GM12875 (cell line): Measurements from ENCODE around the gene ARHGAP42.

Source experiments
- H3K4me3 ChIP-seq: one replicate; pipeline ENCODE4 v1.5.1; 2011; ENCODE audit warnings: low read depth, low read length, control low read depth
- TF ChIP-seq, protein P1 (sequence below): IDR thresholded peaks from 2 replicates; pipeline ENCODE4 v1.5.1; 2011; ENCODE audit warnings: low read depth, mild to moderate bottlenecking, control low read depth, inconsistent platforms, low read length, moderate library complexity, borderline replicate concordance; ENCODE audit not compliant: insufficient read depth

ARHGAP42 gene

DNA sequence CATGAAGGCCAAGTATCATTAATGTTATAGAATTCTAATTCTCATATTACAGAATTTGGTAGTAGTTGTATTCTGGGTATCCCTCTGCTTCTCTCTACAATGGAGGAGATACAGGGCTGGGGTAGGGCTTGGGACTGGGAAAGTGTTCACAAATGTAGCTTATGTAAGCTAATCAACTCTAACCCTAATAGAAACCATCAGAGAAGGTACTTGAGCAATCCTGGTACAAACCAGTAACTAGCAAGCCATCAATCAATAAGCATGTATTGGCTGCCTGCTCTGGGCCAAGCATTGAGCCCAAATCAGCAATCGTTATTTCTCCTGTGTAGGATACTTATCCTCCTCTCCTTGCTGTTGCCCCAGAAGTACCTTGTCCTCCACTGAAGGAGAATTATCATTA, 268.2 kb downstream of the ARHGAP42 start:
- TF ChIP-seq, protein P1, sequence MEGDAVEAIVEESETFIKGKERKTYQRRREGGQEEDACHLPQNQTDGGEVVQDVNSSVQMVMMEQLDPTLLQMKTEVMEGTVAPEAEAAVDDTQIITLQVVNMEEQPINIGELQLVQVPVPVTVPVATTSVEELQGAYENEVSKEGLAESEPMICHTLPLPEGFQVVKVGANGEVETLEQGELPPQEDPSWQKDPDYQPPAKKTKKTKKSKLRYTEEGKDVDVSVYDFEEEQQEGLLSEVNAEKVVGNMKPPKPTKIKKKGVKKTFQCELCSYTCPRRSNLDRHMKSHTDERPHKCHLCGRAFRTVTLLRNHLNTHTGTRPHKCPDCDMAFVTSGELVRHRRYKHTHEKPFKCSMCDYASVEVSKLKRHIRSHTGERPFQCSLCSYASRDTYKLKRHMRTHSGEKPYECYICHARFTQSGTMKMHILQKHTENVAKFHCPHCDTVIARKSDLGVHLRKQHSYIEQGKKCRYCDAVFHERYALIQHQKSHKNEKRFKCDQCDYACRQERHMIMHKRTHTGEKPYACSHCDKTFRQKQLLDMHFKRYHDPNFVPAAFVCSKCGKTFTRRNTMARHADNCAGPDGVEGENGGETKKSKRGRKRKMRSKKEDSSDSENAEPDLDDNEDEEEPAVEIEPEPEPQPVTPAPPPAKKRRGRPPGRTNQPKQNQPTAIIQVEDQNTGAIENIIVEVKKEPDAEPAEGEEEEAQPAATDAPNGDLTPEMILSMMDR = no peak
- no peak overlapping the region for H3K4me3 ChIP-seq

GRCh38 chr11:100956351-100956750, 269.3 kb downstream of the ARHGAP42 start:
- H3K4me3 ChIP-seq = no peak overlapping the region
- TF ChIP-seq, protein P1 = no peak

DNA sequence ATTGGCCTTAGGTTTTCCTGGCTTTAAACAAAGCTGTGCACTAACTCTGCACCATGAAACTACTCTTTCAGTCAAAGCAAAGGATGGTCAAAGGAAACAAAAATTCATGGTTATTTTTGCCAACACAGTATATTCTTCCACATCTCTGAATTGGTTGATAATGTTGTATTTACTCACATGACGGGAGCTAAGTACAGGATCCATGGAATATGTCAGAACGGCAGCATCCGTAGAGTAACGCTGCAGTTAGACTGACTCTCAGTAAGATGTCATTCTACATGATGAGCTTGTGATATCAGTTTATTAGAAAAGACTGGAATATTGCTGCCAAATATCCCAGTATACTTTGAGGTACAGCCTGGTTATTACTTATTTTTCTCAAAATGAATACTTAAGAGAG, 270.4 kb downstream of the ARHGAP42 start:
- TF ChIP-seq, protein P1 = no peak
- no peak overlapping the region for H3K4me3 ChIP-seq

DNA sequence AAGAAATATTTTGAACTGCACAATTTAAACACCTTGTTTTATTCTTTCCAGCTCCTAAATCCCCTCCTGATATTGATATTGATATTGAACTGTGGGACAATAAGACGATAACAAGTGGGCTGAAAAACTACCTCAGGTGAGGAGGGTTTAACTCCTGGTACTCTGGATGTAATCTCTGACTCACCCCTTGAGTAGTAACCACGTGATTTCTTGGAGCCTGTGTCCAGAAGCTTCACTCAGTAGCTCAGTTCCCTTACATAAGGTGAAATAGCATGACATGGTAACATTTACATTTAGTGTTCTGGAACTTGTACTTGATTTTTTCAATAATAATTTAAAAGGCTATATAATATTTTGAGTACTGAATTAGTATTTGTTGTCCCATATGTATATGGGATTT, 274.5 kb downstream of the ARHGAP42 start:
- TF ChIP-seq, protein P1 = no peak
- H3K4me3 ChIP-seq = no peak overlapping the region

DNA sequence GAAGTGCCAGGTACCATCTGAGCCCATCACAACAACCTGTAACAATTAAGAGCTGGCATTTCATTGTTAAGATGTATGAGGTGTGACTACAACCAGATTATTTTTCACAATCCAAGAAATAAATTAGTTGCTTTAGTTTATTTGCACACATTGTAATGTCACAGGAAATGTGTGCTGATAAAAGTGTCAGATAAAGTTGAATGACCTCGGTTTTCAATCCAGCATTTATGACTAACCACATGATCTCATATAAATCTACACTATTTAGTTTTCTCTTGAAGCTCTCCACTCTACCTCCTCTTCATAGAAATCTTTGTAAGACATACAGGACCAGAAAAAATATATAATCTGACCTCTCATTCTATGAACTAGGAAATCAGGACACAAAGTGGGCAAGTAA, 276.3 kb downstream of the ARHGAP42 start:
- H3K4me3 ChIP-seq = no peak overlapping the region
- TF ChIP-seq, protein P1 = no peak

DNA sequence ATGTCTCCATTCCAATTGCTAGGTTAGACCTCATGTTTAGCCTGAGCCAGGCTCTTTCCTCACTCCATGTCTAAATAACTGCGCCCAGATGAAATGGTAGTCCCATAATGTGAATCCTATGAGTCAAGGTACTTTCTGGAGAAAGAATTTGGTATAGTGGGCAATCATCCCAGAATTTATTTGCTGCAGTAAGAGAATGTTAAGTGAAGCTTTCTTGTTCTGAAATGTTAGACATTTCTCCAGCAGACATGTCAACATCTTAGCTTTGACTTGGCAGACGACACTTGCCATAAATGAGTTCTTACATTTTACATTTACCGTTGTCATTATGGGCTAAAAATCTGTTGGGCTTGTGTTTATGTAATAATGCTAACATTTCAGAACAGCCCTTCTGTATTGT, 277.3 kb downstream of the ARHGAP42 start:
- TF ChIP-seq, protein P1 = no peak

GRCh38 chr11:100965346-100965745, 278.3 kb downstream of the ARHGAP42 start:
- H3K4me3 ChIP-seq = no peak overlapping the region
- TF ChIP-seq, protein P1 = no peak

More for the DNA sequence above, 277.3 kb downstream of the ARHGAP42 start:
- H3K4me3 ChIP-seq = no peak overlapping the region
